Measurements from ENCODE around the gene CD55.

The CD55 gene

GRCh38 chr1:207333620-207334019 lies 12.1 kb downstream of the CD55 start:
- no peak for TF ChIP-seq EZH2phosphoT487 (IDR thresholded peaks at IDR 0.05; ENCODE audit: low read depth)
- TF ChIP-seq CTCF (IDR thresholded peaks at IDR 0.05; ENCODE audit: low read depth, low read length) = no peak
- H3K4me2 ChIP-seq (ENCODE audit: low read length) = peak overlapping the region; percentile 26

GRCh38 chr1:207334337-207334736 lies 12.9 kb downstream of the CD55 start:
- Histone ChIP-seq H2AFZ (ENCODE audit: low read depth, low read length) (no peak overlapping the region), H3K9ac (ENCODE audit: low read length) (no peak overlapping the region), H3K9me3 (ENCODE audit: insufficient read depth, low read length) (peaks cover 23% of the 10 kb centered on the region), H3K36me3 (replicated peaks; ENCODE audit: low read depth, low read length) (peaks cover 51% of the 10 kb centered on the region), H3K27ac (ENCODE audit: low read length) (no peak overlapping the region), H4K20me1 (ENCODE audit: insufficient read depth, low read length) (no peaks in the 10 kb centered on the region), H3K4me2 (ENCODE audit: low read length) (no peak overlapping the region), H3K79me2 (ENCODE audit: low read length) (no peaks in the 10 kb centered on the region), H3K27me3 (ENCODE audit: low read depth, low read length) (no peaks in the 10 kb centered on the region), H3K4me3 (ENCODE audit: low read length) (no peak overlapping the region), H3K4me1 (ENCODE audit: low read length) (peaks cover 51% of the 10 kb centered on the region)
- TF ChIP-seq CTCF (IDR thresholded peaks at IDR 0.05; ENCODE audit: low read depth, low read length) = no peak

More at GRCh38 chr1:207333620-207334019, 12.1 kb downstream of the CD55 start:
- Histone ChIP-seq H3K4me1 (ENCODE audit: low read length) (peaks cover 51% of the 10 kb centered on the region), H3K4me3 (ENCODE audit: low read length) (no peak overlapping the region), H4K20me1 (ENCODE audit: insufficient read depth, low read length) (no peaks in the 10 kb centered on the region), H3K79me2 (ENCODE audit: low read length) (no peaks in the 10 kb centered on the region), H3K36me3 (replicated peaks; ENCODE audit: low read depth, low read length) (peaks cover 56% of the 10 kb centered on the region), H3K9me3 (ENCODE audit: insufficient read depth, low read length) (peaks cover 23% of the 10 kb centered on the region), H3K27ac (ENCODE audit: low read length) (peak overlapping the region; percentile 6), H2AFZ (ENCODE audit: low read depth, low read length) (no peak overlapping the region), H3K9ac (ENCODE audit: low read length) (no peak overlapping the region), H3K27me3 (ENCODE audit: low read depth, low read length) (no peaks in the 10 kb centered on the region)

GRCh38 chr1:207335138-207335537 lies 13.7 kb downstream of the CD55 start:
- Histone ChIP-seq H3K27ac (ENCODE audit: low read length) (peak overlapping the region; percentile 83), H4K20me1 (ENCODE audit: insufficient read depth, low read length) (no peaks in the 10 kb centered on the region), H3K4me1 (ENCODE audit: low read length) (peaks cover 51% of the 10 kb centered on the region), H3K9ac (ENCODE audit: low read length) (no peak overlapping the region), H3K27me3 (ENCODE audit: low read depth, low read length) (no peaks in the 10 kb centered on the region), H3K4me3 (ENCODE audit: low read length) (peak overlapping the region; percentile 43), H3K79me2 (ENCODE audit: low read length) (no peaks in the 10 kb centered on the region), H2AFZ (ENCODE audit: low read depth, low read length) (no peak overlapping the region), H3K36me3 (replicated peaks; ENCODE audit: low read depth, low read length) (peaks cover 51% of the 10 kb centered on the region), H3K4me2 (ENCODE audit: low read length) (peak overlapping the region; percentile 68), H3K9me3 (ENCODE audit: insufficient read depth, low read length) (peaks cover 23% of the 10 kb centered on the region)
- TF ChIP-seq EZH2phosphoT487 (IDR thresholded peaks at IDR 0.05; ENCODE audit: low read depth) (no peak), CTCF (IDR thresholded peaks at IDR 0.05; ENCODE audit: low read depth, low read length) (no peak)

GRCh38 chr1:207335695-207336363 lies 14.4 kb downstream of the CD55 start:
- peak overlapping the region; percentile 68 for H3K4me2 ChIP-seq (ENCODE audit: low read length)
- no peaks in the 10 kb centered on the region for H4K20me1 ChIP-seq (ENCODE audit: insufficient read depth, low read length)
- no peaks in the 10 kb centered on the region for H3K27me3 ChIP-seq (ENCODE audit: low read depth, low read length)
- H3K4me3 ChIP-seq (ENCODE audit: low read length) = peak overlapping the region; percentile 43
- H2AFZ ChIP-seq (ENCODE audit: low read depth, low read length) = no peak overlapping the region; the same call in 1 of the 2 replicates
- H3K4me1 ChIP-seq (ENCODE audit: low read length) = peaks cover 51% of the 10 kb centered on the region
- H3K9me3 ChIP-seq (ENCODE audit: insufficient read depth, low read length) = peaks cover 23% of the 10 kb centered on the region
- H3K9ac ChIP-seq (ENCODE audit: low read length) = peak overlapping the region; percentile 29
- TF ChIP-seq EZH2phosphoT487 (IDR thresholded peaks at IDR 0.05; ENCODE audit: low read depth) (no peak), CTCF (IDR thresholded peaks at IDR 0.05; ENCODE audit: low read depth, low read length) (peak; percentile 35)
- H3K79me2 ChIP-seq (ENCODE audit: low read length) = no peaks in the 10 kb centered on the region
- H3K36me3 ChIP-seq (replicated peaks; ENCODE audit: low read depth, low read length) = peaks cover 51% of the 10 kb centered on the region
- H3K27ac ChIP-seq (ENCODE audit: low read length) = peak overlapping the region; percentile 83

All from OCI-LY3 (cell line).